H1 (cell line): ENCODE measurements around the gene MGST3. TPM values are rescaled to one million over a fixed set of nuclear protein-coding genes. Genes with fewer than 3 reads are reported as not detected.

Experiments
- CHD7 ChIP-seq: fragments of 300-600 bp; sonication (generic); IDR thresholded peaks from 2 replicates; pipeline ENCODE4 v1.7.1; 2012; ENCODE audit warnings: low read length, moderate library complexity, mild to moderate bottlenecking, inconsistent platforms; ENCODE audit not compliant: insufficient replicate concordance
- EGR1 ChIP-seq: IDR thresholded peaks from 2 replicates; pipeline ENCODE4 v1.6.1; 2011; ENCODE audit warnings: low read depth, low read length, borderline replicate concordance
- JUN ChIP-seq: IDR thresholded peaks from 2 replicates; pipeline ENCODE4 v1.6.1; 2011; ENCODE audit warnings: low read depth, mild to moderate bottlenecking, improper control_type of control experiment, low read length
- KDM1A ChIP-seq: fragments of 200-600, 300-600 bp; sonication (generic); IDR thresholded peaks from 2 replicates; pipeline ENCODE4 v1.7.1; 2016; ENCODE audit warnings: mild to moderate bottlenecking, low read length, borderline replicate concordance
- RAD21 ChIP-seq, 2 experiments: IDR thresholded peaks in 1 of 2; conservative IDR thresholded peaks in 1 of 2; 2 replicates each; pipeline ENCODE4 v1.6.1; 2011; ENCODE audit warnings: low read depth in 2 of 2, low read length in 2 of 2, improper control_type of control experiment in 1 of 2, inconsistent platforms in 1 of 2, mild to moderate bottlenecking in 1 of 2, moderate library complexity in 1 of 2
- SAP30 ChIP-seq: fragments of 300-600 bp; sonication (generic); IDR thresholded peaks from 2 replicates; pipeline ENCODE4 v1.7.1; 2012; ENCODE audit warnings: low read length, moderate library complexity, mild to moderate bottlenecking, inconsistent platforms; ENCODE audit not compliant: insufficient read depth, insufficient replicate concordance
- SIN3A ChIP-seq, 2 experiments: IDR thresholded peaks in 1 of 2; conservative IDR thresholded peaks in 1 of 2; 2 replicates each; pipeline ENCODE4 v1.6.1; 2011 to 2012; ENCODE audit warnings: low read length in 2 of 2, improper control_type of control experiment in 1 of 2, low read depth in 1 of 2, mild to moderate bottlenecking in 1 of 2
- polyA plus RNA-seq, 7 experiments: library from polyadenylated mRNA; depleted of rRNA in 3 of 7; stranded (reverse) in 5 of 7; unstranded in 2 of 7; fragments of >200 nt in 5 of 7; fragments of 200-250 nt in 2 of 7; gene quantifications; 1 replicate in 5 of 7; 2 replicates in 1 of 7; 4 replicates in 1 of 7; pipeline versions ENCODE4 v1.2.1 to v1.2.3, GENCODE V29; 2011 to 2013; ENCODE audit warnings: missing spikeins in 2 of 7, mixed read lengths in 2 of 7
- total RNA-seq: library from RNA; stranded (reverse); fragmentation: NEBNext Ultra II Directional; extraction: Animal tissue kit (Norgen Biotek cat#: 25700); gene quantifications from 2 replicates; pipeline ENCODE4 v1.2.1, GENCODE V29; 2021
- TF ChIP-seq, protein P1 (sequence below): IDR thresholded peaks from 2 replicates; pipeline ENCODE4 v1.6.1; 2011; ENCODE audit warnings: low read depth, mild to moderate bottlenecking, low read length; ENCODE audit not compliant: insufficient read depth

Gene MGST3
- total and polyA plus RNA-seq, 2 of the 8 experiments (the other 6 are each of a cell fraction or from before 2014, with no cell fraction given), result 124 to 257 TPM

DNA sequence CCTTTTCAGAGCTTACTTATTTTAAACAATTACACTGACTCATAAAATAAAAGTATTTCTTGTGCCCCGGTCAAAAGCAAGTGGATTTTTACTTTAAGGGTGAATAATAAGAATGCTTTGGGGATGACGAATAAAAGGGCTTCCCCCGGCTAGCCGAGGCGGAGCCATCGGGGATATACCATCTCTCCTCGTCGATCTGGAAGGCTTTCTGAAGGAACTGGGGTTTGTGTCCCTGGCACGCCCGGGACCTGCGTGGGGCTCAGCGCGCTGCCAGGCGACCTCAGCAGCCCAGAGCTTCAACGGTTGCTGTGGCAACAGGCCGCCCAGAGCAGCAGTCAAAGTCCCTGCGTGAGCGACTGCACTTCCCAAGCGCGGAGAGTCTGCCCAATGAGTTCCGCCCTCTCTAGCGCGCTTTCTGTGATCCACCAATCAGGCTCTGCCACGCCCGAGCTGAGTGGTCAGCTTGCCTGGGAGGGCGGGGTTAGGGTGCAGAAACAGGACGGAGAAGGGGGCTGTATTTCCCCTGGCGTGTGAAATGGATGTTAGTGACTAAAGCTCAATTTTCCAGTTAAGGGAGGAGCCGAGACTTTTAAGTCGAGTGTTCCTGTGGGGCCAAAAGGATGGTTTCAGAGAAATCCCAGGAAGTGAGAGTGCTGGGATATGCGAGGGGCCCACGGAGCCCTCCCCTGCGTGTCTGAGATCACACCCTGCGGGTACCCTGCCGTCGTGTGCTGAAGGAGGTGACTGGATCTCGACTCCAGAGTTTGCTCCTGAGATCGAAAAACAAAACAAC, 33.0 kb upstream of the MGST3 start (continued):
- no peak for TF ChIP-seq CHD7
- TF ChIP-seq, protein P1, sequence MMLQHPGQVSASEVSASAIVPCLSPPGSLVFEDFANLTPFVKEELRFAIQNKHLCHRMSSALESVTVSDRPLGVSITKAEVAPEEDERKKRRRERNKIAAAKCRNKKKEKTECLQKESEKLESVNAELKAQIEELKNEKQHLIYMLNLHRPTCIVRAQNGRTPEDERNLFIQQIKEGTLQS, result no peak
- no peak for TF ChIP-seq JUN
- TF ChIP-seq EGR1, result peak; percentile 97
- TF ChIP-seq SAP30, result no peak
- no peak for TF ChIP-seq RAD21 (IDR thresholded peaks at IDR 0.05 in 1 of 2, conservative IDR thresholded peaks at IDR 0.05 in 1 of 2; ENCODE audit: low read depth in 2 of 2, low read length in 2 of 2)
- peak; percentile 48 to 55; a peak in 1 of 4 replicates for TF ChIP-seq SIN3A (conservative IDR thresholded peaks at IDR 0.05 in 1 of 2, IDR thresholded peaks at IDR 0.05 in 1 of 2; ENCODE audit: low read depth in 1 of 2, low read length in 2 of 2)
- TF ChIP-seq KDM1A, result no peak
